ENCODE measurements around the gene GBA3.

DNA sequence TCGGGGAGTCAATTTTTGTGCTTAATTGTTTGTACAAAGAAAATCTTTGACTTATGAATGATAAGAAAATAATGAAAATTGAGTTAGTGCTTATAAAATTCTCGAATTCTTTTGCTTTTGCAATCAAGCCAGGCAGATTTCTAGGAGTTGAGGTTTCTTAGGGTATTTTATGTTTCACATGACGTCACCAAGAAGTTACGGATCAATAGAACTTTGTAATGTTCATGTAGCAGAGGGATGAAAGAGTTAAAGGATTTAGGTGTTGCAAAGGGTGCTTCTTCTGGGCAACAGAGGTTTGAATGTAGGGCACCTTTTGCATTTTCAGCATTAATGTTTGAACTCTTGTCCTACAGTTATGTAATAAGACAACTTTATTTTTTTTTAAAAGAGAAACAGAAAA lies 19.4 kb downstream of the GBA3 start:
- TF ChIP-seq GABPB1 (CRISPR knock-in tag; IDR thresholded peaks at IDR 0.05): no peak
- TF ChIP-seq, protein P1, sequence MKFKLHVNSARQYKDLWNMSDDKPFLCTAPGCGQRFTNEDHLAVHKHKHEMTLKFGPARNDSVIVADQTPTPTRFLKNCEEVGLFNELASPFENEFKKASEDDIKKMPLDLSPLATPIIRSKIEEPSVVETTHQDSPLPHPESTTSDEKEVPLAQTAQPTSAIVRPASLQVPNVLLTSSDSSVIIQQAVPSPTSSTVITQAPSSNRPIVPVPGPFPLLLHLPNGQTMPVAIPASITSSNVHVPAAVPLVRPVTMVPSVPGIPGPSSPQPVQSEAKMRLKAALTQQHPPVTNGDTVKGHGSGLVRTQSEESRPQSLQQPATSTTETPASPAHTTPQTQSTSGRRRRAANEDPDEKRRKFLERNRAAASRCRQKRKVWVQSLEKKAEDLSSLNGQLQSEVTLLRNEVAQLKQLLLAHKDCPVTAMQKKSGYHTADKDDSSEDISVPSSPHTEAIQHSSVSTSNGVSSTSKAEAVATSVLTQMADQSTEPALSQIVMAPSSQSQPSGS (CRISPR knock-in tag; IDR thresholded peaks at IDR 0.05; ENCODE audit: borderline replicate concordance, low read depth): no peak
- TF ChIP-seq, protein P2, sequence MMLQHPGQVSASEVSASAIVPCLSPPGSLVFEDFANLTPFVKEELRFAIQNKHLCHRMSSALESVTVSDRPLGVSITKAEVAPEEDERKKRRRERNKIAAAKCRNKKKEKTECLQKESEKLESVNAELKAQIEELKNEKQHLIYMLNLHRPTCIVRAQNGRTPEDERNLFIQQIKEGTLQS (CRISPR knock-in tag; conservative IDR thresholded peaks at IDR 0.05): no peak
- TF ChIP-seq, protein P3, sequence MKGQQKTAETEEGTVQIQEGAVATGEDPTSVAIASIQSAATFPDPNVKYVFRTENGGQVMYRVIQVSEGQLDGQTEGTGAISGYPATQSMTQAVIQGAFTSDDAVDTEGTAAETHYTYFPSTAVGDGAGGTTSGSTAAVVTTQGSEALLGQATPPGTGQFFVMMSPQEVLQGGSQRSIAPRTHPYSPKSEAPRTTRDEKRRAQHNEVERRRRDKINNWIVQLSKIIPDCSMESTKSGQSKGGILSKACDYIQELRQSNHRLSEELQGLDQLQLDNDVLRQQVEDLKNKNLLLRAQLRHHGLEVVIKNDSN (CRISPR knock-in tag; IDR thresholded peaks at IDR 0.05): no peak
- TF ChIP-seq, protein P4, sequence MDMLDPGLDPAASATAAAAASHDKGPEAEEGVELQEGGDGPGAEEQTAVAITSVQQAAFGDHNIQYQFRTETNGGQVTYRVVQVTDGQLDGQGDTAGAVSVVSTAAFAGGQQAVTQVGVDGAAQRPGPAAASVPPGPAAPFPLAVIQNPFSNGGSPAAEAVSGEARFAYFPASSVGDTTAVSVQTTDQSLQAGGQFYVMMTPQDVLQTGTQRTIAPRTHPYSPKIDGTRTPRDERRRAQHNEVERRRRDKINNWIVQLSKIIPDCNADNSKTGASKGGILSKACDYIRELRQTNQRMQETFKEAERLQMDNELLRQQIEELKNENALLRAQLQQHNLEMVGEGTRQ (CRISPR knock-in tag; IDR thresholded peaks at IDR 0.05): no peak
- TF ChIP-seq, protein P5, sequence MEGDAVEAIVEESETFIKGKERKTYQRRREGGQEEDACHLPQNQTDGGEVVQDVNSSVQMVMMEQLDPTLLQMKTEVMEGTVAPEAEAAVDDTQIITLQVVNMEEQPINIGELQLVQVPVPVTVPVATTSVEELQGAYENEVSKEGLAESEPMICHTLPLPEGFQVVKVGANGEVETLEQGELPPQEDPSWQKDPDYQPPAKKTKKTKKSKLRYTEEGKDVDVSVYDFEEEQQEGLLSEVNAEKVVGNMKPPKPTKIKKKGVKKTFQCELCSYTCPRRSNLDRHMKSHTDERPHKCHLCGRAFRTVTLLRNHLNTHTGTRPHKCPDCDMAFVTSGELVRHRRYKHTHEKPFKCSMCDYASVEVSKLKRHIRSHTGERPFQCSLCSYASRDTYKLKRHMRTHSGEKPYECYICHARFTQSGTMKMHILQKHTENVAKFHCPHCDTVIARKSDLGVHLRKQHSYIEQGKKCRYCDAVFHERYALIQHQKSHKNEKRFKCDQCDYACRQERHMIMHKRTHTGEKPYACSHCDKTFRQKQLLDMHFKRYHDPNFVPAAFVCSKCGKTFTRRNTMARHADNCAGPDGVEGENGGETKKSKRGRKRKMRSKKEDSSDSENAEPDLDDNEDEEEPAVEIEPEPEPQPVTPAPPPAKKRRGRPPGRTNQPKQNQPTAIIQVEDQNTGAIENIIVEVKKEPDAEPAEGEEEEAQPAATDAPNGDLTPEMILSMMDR (IDR thresholded peaks at IDR 0.05): no peak
- TF ChIP-seq, protein P6, sequence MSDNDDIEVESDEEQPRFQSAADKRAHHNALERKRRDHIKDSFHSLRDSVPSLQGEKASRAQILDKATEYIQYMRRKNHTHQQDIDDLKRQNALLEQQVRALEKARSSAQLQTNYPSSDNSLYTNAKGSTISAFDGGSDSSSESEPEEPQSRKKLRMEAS (CRISPR knock-in tag; IDR thresholded peaks at IDR 0.05): no peak
- no peak for TF ChIP-seq ETV6 (CRISPR knock-in tag; IDR thresholded peaks at IDR 0.05)
- TF ChIP-seq, protein P7, sequence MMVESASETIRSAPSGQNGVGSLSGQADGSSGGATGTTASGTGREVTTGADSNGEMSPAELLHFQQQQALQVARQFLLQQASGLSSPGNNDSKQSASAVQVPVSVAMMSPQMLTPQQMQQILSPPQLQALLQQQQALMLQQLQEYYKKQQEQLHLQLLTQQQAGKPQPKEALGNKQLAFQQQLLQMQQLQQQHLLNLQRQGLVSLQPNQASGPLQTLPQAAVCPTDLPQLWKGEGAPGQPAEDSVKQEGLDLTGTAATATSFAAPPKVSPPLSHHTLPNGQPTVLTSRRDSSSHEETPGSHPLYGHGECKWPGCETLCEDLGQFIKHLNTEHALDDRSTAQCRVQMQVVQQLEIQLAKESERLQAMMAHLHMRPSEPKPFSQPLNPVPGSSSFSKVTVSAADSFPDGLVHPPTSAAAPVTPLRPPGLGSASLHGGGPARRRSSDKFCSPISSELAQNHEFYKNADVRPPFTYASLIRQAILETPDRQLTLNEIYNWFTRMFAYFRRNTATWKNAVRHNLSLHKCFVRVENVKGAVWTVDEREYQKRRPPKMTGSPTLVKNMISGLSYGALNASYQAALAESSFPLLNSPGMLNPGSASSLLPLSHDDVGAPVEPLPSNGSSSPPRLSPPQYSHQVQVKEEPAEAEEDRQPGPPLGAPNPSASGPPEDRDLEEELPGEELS (CRISPR knock-in tag; IDR thresholded peaks at IDR 0.05): no peak
- TF ChIP-seq FOXJ3 (CRISPR knock-in tag; IDR thresholded peaks at IDR 0.05; ENCODE audit: borderline replicate concordance): no peak
- TF ChIP-seq, protein P8, sequence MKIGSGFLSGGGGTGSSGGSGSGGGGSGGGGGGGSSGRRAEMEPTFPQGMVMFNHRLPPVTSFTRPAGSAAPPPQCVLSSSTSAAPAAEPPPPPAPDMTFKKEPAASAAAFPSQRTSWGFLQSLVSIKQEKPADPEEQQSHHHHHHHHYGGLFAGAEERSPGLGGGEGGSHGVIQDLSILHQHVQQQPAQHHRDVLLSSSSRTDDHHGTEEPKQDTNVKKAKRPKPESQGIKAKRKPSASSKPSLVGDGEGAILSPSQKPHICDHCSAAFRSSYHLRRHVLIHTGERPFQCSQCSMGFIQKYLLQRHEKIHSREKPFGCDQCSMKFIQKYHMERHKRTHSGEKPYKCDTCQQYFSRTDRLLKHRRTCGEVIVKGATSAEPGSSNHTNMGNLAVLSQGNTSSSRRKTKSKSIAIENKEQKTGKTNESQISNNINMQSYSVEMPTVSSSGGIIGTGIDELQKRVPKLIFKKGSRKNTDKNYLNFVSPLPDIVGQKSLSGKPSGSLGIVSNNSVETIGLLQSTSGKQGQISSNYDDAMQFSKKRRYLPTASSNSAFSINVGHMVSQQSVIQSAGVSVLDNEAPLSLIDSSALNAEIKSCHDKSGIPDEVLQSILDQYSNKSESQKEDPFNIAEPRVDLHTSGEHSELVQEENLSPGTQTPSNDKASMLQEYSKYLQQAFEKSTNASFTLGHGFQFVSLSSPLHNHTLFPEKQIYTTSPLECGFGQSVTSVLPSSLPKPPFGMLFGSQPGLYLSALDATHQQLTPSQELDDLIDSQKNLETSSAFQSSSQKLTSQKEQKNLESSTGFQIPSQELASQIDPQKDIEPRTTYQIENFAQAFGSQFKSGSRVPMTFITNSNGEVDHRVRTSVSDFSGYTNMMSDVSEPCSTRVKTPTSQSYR (CRISPR knock-in tag; IDR thresholded peaks at IDR 0.05): no peak
- TF ChIP-seq, protein P9, sequence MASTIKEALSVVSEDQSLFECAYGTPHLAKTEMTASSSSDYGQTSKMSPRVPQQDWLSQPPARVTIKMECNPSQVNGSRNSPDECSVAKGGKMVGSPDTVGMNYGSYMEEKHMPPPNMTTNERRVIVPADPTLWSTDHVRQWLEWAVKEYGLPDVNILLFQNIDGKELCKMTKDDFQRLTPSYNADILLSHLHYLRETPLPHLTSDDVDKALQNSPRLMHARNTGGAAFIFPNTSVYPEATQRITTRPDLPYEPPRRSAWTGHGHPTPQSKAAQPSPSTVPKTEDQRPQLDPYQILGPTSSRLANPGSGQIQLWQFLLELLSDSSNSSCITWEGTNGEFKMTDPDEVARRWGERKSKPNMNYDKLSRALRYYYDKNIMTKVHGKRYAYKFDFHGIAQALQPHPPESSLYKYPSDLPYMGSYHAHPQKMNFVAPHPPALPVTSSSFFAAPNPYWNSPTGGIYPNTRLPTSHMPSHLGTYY (CRISPR knock-in tag; IDR thresholded peaks at IDR 0.05): no peak
- TF ChIP-seq, protein P10, sequence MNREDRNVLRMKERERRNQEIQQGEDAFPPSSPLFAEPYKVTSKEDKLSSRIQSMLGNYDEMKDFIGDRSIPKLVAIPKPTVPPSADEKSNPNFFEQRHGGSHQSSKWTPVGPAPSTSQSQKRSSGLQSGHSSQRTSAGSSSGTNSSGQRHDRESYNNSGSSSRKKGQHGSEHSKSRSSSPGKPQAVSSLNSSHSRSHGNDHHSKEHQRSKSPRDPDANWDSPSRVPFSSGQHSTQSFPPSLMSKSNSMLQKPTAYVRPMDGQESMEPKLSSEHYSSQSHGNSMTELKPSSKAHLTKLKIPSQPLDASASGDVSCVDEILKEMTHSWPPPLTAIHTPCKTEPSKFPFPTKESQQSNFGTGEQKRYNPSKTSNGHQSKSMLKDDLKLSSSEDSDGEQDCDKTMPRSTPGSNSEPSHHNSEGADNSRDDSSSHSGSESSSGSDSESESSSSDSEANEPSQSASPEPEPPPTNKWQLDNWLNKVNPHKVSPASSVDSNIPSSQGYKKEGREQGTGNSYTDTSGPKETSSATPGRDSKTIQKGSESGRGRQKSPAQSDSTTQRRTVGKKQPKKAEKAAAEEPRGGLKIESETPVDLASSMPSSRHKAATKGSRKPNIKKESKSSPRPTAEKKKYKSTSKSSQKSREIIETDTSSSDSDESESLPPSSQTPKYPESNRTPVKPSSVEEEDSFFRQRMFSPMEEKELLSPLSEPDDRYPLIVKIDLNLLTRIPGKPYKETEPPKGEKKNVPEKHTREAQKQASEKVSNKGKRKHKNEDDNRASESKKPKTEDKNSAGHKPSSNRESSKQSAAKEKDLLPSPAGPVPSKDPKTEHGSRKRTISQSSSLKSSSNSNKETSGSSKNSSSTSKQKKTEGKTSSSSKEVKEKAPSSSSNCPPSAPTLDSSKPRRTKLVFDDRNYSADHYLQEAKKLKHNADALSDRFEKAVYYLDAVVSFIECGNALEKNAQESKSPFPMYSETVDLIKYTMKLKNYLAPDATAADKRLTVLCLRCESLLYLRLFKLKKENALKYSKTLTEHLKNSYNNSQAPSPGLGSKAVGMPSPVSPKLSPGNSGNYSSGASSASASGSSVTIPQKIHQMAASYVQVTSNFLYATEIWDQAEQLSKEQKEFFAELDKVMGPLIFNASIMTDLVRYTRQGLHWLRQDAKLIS (CRISPR knock-in tag; IDR thresholded peaks at IDR 0.05; ENCODE audit: borderline replicate concordance): no peak
- TF ChIP-seq, protein P11, sequence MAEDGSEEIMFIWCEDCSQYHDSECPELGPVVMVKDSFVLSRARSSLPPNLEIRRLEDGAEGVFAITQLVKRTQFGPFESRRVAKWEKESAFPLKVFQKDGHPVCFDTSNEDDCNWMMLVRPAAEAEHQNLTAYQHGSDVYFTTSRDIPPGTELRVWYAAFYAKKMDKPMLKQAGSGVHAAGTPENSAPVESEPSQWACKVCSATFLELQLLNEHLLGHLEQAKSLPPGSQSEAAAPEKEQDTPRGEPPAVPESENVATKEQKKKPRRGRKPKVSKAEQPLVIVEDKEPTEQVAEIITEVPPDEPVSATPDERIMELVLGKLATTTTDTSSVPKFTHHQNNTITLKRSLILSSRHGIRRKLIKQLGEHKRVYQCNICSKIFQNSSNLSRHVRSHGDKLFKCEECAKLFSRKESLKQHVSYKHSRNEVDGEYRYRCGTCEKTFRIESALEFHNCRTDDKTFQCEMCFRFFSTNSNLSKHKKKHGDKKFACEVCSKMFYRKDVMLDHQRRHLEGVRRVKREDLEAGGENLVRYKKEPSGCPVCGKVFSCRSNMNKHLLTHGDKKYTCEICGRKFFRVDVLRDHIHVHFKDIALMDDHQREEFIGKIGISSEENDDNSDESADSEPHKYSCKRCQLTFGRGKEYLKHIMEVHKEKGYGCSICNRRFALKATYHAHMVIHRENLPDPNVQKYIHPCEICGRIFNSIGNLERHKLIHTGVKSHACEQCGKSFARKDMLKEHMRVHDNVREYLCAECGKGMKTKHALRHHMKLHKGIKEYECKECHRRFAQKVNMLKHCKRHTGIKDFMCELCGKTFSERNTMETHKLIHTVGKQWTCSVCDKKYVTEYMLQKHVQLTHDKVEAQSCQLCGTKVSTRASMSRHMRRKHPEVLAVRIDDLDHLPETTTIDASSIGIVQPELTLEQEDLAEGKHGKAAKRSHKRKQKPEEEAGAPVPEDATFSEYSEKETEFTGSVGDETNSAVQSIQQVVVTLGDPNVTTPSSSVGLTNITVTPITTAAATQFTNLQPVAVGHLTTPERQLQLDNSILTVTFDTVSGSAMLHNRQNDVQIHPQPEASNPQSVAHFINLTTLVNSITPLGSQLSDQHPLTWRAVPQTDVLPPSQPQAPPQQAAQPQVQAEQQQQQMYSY (CRISPR knock-in tag; IDR thresholded peaks at IDR 0.05): no peak

Data from WTC11 (cell line).